ENCODE measurements around the gene TNFRSF9.
"Not testable (repeated sequence)": the region's sequence is repeated elsewhere in the genome, so short reads cannot be mapped to it uniquely, and the experiment has no call there.

Gene TNFRSF9

GRCh38 chr1:7960867-7961215, 20.2 kb upstream of the TNFRSF9 start:
- no peak for DNase-seq

DNA sequence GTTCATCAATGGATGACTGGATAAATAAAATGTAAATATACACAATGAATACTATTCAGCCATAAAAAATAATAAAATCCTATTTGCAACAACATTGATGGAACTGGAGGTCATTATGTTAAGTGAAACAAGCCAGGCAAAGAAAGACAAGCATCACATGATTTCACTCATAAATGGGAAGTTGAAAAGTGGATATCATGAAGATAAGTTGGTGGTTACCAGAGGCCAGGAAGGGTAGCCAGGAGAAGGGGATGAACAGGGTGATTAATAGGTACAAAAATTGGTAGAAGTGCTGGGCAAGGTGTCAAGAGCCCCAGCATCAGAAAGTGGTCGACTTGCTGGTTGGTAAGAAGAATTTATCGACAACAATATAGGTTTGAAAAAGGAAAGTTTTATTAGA, 19.5 kb upstream of the TNFRSF9 start:
- peak; percentile 41 for DNase-seq

- DNase-seq: no peak
Measured at GRCh38 chr1:7956218-7957032, 15.8 kb upstream of the TNFRSF9 start.

DNA sequence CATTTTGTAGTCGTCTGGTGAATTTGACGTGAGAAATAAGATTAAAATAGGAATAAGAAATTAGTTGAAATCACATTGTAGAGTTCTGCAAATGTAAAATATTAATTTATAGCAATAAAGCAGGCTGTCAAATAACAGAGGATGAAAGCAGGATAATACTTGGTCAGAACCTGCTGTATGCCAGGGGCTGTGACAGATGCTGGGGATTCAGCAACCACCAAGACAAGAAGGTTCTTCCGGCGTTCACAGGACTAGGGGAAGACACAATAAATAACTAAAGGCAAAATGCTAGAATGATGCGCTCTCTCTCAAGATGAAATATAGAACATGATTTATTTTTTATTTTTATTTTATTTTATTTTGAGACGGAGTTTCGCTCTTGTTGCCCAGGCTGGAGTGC, 14.0 kb upstream of the TNFRSF9 start:
- peak; percentile 41 for DNase-seq

DNA sequence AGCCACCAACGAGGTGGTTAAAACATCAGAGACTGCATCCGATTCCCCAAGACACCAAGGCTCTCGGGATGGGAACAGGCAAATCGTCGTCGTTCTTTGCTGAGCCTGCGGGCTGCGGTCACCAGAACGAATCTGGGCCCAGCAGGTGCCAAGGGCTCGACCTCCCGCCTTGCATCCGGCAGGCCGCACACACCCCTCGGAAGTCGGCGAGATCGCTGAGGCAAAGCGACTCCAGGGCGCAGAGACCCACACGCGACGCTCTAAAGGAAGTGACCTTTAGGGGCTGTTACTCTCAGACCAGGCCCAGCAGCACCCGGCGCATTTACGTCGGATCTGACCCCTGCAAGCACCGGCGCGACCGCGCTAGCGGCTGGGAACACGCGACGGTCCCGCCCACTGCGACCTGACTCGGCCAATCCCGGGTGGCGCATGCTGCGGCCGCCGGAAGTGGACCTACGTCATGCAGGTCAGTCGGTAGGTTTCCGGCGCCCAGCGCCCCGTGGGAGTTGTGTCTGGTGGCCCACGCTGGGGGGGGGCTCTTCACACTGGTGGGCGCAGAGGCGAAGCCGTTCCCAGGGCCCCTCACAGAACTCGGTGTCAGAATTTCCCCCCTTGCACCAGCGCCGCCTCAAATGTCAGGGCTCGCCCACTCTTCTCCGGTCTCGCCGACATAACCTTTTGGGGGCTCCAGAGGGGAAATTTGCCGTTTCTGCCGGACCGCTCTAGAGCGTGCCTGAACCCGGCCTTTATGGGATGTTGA, 13.4 kb upstream of the TNFRSF9 start:
- peak; percentile 94 for DNase-seq

DNA sequence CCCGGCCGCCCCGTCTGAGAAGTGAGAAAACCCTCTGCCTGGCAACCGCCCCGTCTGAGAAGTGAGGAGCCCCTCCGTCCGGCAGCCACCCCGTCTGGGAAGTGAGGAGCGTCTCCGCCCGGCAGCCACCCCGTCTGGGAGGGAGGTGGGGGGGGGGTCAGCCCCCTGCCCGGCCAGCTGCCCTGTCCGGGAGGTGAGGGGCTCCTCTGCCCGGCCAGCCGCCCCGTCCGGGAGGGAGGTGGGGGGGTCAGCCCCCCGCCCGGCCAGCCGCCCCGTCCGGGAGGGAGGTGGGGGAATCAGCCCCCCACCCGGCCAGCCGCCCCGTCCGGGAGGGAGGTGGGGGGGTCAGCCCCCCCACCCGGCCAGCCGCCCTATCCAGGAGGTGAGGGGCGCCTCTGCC, 12.2 kb upstream of the TNFRSF9 start:
- DNase-seq: not testable (repeated sequence)

GRCh38 chr1:7948960-7949359, 8.3 kb upstream of the TNFRSF9 start:
- DNase-seq: no peak

DNA sequence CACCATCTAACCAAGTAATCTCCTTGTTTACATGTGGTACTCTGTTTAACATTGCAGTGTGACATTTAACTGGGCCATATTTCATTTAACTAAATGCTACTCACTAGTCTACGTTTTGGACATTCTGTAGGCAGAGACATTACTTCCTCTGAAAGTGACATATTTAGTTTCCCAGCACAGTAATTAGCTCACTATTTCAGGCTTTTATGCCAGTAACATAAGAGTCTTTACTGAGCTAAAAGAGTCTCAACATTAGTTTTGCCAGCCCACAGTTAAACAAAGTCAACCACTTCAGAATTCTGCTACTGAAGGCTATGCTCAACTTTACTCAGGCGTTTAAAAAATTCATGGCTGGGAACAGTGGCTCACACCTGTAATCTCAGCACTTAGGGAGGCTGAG, 2.6 kb upstream of the TNFRSF9 start:
- DNase-seq: no peak

GRCh38 chr1:7942214-7942921, 1.7 kb upstream of the TNFRSF9 start:
- DNase-seq: peak; percentile 76

GRCh38 chr1:7941437-7941793, 776 bp upstream of the TNFRSF9 start:
- DNase-seq: no peak

- no peak for DNase-seq
Measured at GRCh38 chr1:7940034-7940433, 605 bp downstream of the TNFRSF9 start.

- no peak for DNase-seq
Measured at GRCh38 chr1:7938070-7938469, 2.6 kb downstream of the TNFRSF9 start.

- DNase-seq: no peak
Measured at GRCh38 chr1:7932524-7933138, 8.0 kb downstream of the TNFRSF9 start.

DNA sequence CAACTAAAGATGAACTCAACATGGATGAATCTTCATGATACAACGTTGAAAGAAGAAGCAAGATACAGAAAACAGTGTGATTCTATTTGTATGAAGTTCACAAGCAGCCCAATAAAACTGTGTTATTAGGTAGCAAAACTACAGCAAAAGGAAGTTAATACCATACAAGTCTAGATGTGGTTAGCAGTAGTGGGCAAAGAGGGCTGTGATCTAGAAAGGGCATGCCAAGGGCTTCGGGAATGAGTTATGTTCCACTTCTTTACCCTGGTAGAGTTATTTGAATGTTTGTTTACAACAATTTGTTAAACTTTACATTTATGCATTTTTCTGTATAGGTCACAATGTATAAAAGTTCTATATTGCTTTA, 9.2 kb downstream of the TNFRSF9 start:
- no peak for DNase-seq

GRCh38 chr1:7930645-7931445, 9.8 kb downstream of the TNFRSF9 start:
- DNase-seq: peak; percentile 49

DNA sequence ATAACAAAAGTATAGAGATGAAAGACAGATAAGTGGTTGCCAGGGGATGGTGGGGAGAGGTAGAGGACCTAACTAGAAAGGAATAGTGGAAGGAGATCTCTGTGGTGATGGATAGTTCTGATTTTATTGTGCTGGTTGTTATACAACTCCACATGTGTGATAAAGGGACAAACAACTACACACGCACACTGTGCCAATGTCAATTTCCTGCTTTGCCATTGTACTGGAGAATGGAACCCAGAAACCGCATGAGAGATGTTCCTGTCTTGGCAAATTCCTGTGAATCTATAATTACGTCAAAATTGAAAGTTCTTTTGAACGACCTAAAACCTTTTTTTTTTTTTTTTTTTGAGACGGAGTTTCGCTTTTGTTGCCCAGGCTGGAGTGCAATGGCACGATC, 11.0 kb downstream of the TNFRSF9 start:
- DNase-seq: no peak

DNA sequence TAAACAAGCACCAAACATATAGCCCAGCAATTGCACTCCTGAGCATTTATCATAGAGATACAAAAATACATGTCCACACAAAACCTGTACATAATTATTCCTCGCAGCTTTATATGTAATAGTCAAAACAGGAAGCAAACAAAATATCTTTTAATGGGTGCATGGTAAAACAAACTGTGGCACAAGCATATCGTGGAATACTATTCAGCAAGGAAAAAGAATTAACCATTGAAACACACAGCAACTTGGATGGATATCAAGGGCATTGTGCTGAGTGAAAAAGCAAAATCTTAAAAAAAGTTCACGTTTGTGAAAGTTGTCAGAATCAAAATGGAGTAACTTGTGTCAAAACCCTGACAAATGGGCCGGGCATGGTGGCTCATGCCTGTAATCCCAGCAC, 12.4 kb downstream of the TNFRSF9 start:
- DNase-seq: no peak

DNA sequence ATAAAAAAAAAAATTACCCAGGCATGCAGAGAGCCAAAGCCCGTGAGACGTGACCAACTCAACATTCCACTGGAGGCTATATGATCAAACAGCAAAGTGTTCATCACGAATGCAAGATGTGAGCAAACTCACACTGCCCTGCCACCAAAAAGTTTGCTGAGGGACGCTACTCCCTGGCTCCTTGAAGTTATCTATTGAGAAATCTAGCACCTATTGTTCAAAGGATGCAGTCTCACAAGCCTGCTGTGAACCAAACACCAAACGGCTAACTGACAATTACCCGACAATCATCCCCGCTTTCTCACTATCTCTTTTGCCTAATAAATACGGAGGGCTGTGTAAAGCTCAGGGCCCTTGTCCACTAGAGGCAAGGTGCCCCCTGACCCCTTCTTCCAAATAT, 13.6 kb downstream of the TNFRSF9 start:
- not testable (repeated sequence) for DNase-seq

DNA sequence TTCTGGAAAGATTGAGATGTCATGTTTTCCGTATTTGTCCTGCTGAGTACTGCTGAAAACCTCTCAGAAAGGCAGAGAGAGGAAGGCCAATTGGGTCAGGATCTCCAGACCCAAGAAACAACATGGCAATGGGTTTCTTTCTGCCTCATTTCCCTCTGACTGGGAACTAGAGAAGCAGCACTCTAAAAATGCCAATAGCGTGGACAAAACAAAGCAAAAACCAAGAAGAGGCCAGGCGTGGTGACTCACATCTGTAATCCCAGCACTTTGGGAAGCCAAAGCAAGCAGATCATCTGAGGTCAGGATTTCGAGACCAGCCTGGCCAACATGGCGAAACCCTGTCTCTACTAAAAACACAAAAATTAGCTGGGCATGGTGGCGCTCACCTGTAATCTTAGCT, 18.3 kb downstream of the TNFRSF9 start:
- no peak for DNase-seq

DNA sequence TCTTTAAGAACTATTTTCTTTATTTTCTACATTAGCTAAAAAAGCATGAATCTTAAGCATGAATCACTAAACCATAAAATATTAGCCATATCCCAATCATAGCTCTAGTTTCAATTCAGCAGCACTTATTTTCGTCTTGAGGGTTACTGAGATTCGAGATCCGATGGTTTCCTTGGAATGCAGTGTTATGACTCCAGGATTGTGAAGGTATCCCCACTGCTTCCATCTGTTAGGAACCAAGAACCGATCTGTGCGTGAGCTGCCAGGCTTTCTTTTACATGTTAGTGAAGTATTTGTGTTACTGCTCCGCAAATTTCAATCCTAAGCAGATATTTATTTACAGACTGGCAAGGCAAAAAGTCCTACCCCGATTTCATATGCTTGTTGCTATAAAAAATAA, 18.8 kb downstream of the TNFRSF9 start:
- no peak for DNase-seq

DNA sequence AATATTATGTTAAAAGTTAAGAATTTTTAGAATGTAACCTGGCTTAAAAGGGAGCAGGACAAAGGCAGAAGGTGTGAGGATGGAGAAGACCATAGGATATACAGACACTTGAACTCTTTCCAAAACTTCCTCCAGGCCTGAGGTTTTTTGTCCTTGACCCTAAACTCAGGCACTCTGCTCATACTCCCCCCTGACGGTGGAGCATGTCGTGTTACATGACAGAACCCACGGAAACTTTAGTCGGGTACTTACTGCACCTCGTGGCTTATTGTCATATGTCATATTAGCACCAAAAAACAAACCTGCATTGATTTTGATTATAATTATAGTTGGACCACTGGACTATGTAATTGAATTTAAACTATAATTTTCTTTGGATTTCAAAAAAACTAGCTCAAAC, 20.8 kb downstream of the TNFRSF9 start:
- DNase-seq: no peak

- not testable (repeated sequence) for DNase-seq
Measured at GRCh38 chr1:7917971-7918370, 22.7 kb downstream of the TNFRSF9 start.

DNA sequence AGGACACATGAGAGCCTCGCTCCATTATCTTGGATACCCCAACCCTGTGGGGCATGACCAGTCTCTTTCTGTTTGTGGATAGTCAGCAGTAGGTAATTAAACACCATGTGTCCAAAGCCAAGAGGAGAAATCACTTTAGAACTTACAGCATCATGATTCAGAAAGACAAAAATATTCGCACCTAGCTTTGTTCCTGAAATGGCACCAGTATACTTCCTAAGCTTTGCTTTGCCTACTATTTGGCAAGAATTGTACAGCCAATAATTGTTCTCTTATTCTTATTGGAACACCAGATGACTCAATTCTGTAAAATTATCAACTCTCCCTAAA, 24.2 kb downstream of the TNFRSF9 start:
- no peak for DNase-seq

All from hematopoietic multipotent progenitor cell treated with erythropoietin and hydrocortisone succinate and interleukin-3 and kit ligand, for 6 days (in vitro differentiated cells).